Naive thymus-derived CD8-positive, alpha-beta T cell (primary cell): Measurements from ENCODE around the gene SRD5A2. TPM values are rescaled to one million over a fixed set of nuclear protein-coding genes. Genes with fewer than 3 reads are reported as not detected.

ENCODE experiments used
- ATAC-seq, 2 donors: fragments of 150-1000 bp; cut with Tn5 transposase in 1 of 2; sonication (Bioruptor Pico), chemical (Tn5 transposase) in 1 of 2; 1 replicate in 1 of 2; 2 replicates in 1 of 2; pipeline ENCODE4 v1.10.0; 2021; ENCODE audit warnings: mild to moderate bottlenecking in 2 of 2, moderate library complexity in 2 of 2
- POLR2A ChIA-PET: fragments of 350-600 bp; sonication (Branson Sonifier 250); formaldehyde crosslinking; loops from one replicate; lab custom pipeline; 2021; ENCODE audit warnings: antibody characterized with exemption; lab: Charles Lee
- DNase-seq, 10 donors: peaks; one replicate each; pipeline versions ENCODE4 v3.0.0 to v3.0.0-alpha.2; 2020 to 2022
- H3K27ac Mint-ChIP-seq, 10 donors: one replicate each; pipeline ENCODE4 v1.8.0; 2020 to 2022; ENCODE audit warnings: mild to moderate bottlenecking in 10 of 10, mixed read lengths in 10 of 10, moderate library complexity in 4 of 10, inconsistent platforms in 1 of 10
- H3K27me3 Mint-ChIP-seq, 5 donors: one replicate each; pipeline ENCODE4 v1.8.0; 2021 to 2022; ENCODE audit warnings: mixed read lengths in 5 of 5
- H3K36me3 Mint-ChIP-seq, 3 donors: one replicate each; pipeline ENCODE4 v1.8.0; 2020 to 2022; ENCODE audit warnings: mixed read lengths in 3 of 3, mild to moderate bottlenecking in 2 of 3, inconsistent platforms in 1 of 3
- H3K4me1 Mint-ChIP-seq, 4 donors: one replicate each; pipeline ENCODE4 v1.8.0; 2021 to 2022; ENCODE audit warnings: mixed read lengths in 4 of 4
- H3K4me3 Mint-ChIP-seq, 10 donors: one replicate each; pipeline ENCODE4 v1.8.0; 2020 to 2022; ENCODE audit warnings: mild to moderate bottlenecking in 10 of 10, mixed read lengths in 10 of 10, moderate library complexity in 6 of 10, inconsistent platforms in 1 of 10
- H3K9me3 Mint-ChIP-seq, 9 donors: one replicate each; pipeline ENCODE4 v1.8.0; 2020 to 2022; ENCODE audit warnings: mixed read lengths in 9 of 9, mild to moderate bottlenecking in 3 of 9, inconsistent platforms in 1 of 9, moderate library complexity in 1 of 9
- polyA plus RNA-seq, 3 donors: library from polyadenylated mRNA; unstranded; fragments of 300-500 nt; fragmentation: Illumina TruSeq; gene quantifications; one replicate each; pipeline ENCODE4 v1.2.3, GENCODE V29; 2021
- total RNA-seq, 8 experiments: library from RNA in 2 of 8; stranded (reverse) in 2 of 8; gene quantifications; one replicate each; pipeline ENCODE4 v1.2.3 and lab custom pipeline; 2021 to 2026

SRD5A2 gene
- total and polyA plus RNA-seq, 5 experiments from 2014 or later, result 0.09 TPM; not detected in 4

DNA sequence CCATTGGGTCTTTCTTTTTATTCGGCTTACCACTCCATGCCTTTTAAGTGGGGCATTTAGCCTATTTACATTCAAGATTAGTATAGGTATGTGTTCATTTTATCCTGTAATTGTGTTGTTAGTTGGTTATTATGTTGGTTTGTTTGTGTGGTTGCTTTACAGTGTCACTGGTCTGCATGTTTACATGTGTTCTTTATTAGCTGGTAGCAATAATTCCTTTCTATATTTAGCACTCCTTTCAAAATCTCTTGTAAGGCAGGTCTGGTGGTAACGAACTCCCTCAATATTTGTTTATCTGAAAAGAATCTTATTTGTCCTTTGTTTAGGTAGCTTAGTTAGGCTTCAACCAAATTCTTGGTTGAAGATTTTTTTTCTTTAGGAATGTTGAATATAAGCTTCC lies 97.5 kb downstream of the SRD5A2 start:
- H3K27ac Mint-ChIP-seq, result no peak overlapping the region
- POLR2A ChIA-PET, result no interaction called here
- no peaks in the 10 kb centered on the region for H3K4me1 Mint-ChIP-seq
- H3K9me3 Mint-ChIP-seq, result no peaks in the 10 kb centered on the region
- no peaks in the 10 kb centered on the region for H3K36me3 Mint-ChIP-seq
- no peak overlapping the region for H3K4me3 Mint-ChIP-seq
- no peak for DNase-seq
- peaks cover 6 to 36% (median 14%) of the 10 kb centered on the region in 5 donors for H3K27me3 Mint-ChIP-seq
- no peak for ATAC-seq

GRCh38 chr2:31476511-31477180 lies 104.1 kb downstream of the SRD5A2 start:
- no peak for ATAC-seq
- H3K4me1 Mint-ChIP-seq, result no peaks in the 10 kb centered on the region

GRCh38 chr2:31475692-31476091 lies 105.0 kb downstream of the SRD5A2 start:
- POLR2A ChIA-PET, result no interaction called here
- no peak for ATAC-seq
- no peak for DNase-seq
- Mint-ChIP-seq H3K27me3 (peaks cover 5 to 50% (median 17%) of the 10 kb centered on the region in 5 donors), H3K4me1 (no peaks in the 10 kb centered on the region), H3K9me3 (no peaks in the 10 kb centered on the region), H3K36me3 (no peaks in the 10 kb centered on the region), H3K27ac (no peak overlapping the region), H3K4me3 (no peak overlapping the region)

More at GRCh38 chr2:31476511-31477180, 104.1 kb downstream of the SRD5A2 start:
- Mint-ChIP-seq H3K4me3 (no peak overlapping the region), H3K9me3 (no peaks in the 10 kb centered on the region), H3K27me3 (peaks cover 5 to 44% (median 13%) of the 10 kb centered on the region in 5 donors), H3K36me3 (no peaks in the 10 kb centered on the region), H3K27ac (no peak overlapping the region)
- DNase-seq, result no peak
- POLR2A ChIA-PET, result no interaction called here

DNA sequence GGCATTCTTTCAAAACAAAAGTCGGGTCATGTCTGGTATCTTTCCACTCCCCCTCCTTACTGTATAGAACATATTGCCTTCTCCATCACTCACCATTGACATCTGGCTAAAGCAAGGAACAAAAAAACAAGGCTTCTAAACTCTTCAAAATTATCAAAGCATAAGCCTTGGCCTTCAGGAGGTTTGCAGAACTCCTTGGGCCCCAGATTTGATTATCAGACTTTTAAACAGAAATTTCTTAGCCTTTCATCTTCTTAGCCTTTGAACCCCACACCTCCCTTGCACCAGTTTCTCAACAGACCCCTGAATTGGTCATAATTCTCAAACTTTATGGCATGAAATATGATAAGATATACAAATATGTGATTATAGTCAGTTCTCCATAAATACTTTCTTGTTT lies 106.4 kb downstream of the SRD5A2 start:
- Mint-ChIP-seq H3K36me3 (no peaks in the 10 kb centered on the region), H3K4me1 (no peaks in the 10 kb centered on the region), H3K9me3 (peaks cover 0 to 2% (median 0%) of the 10 kb centered on the region in 9 donors), H3K27ac (no peak overlapping the region), H3K27me3 (peaks cover 5 to 50% (median 17%) of the 10 kb centered on the region in 5 donors), H3K4me3 (no peak overlapping the region)
- DNase-seq, result no peak
- POLR2A ChIA-PET, result no interaction called here
- no peak for ATAC-seq

Other genes starting within 250 kb of the SRD5A2 start
- not detected for gene XDH, start 166.2 kb downstream of the SRD5A2 start, total RNA-seq
- not detected for gene XDH, start 166.2 kb downstream of the SRD5A2 start, polyA plus RNA-seq